ENCODE data around the gene ANKS1A. TPM values are rescaled to one million over a fixed set of nuclear protein-coding genes. Genes with fewer than 3 reads are reported as not detected.

Gene ANKS1A
- total and polyA plus RNA-seq, 2 of the 4 experiments (the other 2 are of a cell fraction): 7.2 to 7.5 TPM

DNA sequence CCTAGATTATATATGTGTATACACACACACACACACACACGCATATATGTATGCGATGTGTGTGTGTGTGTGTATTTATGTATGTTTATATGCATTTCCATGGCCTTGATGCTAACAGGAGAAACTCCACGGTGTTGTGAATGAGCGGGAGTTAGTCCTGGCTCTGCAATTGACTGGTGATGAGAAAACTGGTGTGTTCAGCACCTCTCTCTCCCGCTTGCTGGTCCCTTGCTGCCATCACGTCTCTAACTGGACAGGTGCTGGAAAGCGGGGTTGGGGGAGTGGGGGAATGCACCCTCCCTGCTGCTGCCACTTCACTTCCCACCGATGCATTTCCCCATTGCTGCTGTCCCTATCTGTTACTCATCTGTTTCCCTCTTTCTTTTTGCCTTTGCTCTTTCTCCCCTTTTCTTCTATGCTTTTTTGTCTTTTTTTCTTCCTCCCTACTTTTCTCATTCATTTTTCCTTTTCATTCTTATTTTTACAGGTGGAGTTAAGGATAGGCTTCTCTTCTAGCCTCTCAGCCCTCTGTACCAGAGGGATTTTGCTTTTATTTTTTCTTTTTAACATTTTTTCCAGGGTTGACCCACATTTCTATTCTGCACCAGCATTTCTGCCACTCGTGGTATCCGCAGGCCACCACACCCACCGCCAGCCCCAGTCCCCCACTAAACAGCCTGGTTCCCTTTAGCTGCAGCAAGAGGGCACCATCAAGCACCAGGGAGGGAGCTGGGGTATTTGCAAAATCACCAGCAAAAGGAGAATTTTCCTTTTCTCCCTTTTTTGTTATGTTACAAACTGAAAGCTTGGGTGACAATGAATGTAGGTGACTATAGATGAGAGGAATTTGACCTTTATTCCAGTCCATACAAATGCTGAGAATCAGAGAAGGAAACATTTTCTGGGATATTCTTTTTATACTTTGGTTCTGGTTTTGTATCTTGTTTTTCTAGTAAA is 136.5 kb downstream of the ANKS1A start:
- H3K56ac ChIP-seq (ENCODE audit: extremely low read depth, insufficient read depth, low read length): no peak overlapping the region
- H2BK120ac ChIP-seq (ENCODE audit: low read depth, low read length): 0 out of 2 replicates have a peak overlapping the region, but pooled peaks have one; percentile 10
- no peak overlapping the region for H3K4me3 ChIP-seq (ENCODE audit: insufficient read depth, low read depth, low read length)
- CTCF ChIA-PET: no interaction called here
- no peak overlapping the region for H2AFZ ChIP-seq (replicated peaks; ENCODE audit: low read length, poor library complexity)
- POLR2A ChIA-PET (ENCODE audit: unreplicated experiment): no interaction called here
- dilution Hi-C loops (cut with HindIII; ENCODE audit: low sequenced_read_pairs, unreplicated experiment): no loop called here
- no peak overlapping the region for H3K9ac ChIP-seq (ENCODE audit: low read depth, low read length)
- WGBS, 2 experiments (ENCODE audit: extremely low coverage in 2 of 2, insufficient read length in 1 of 2): no CpG with 5 or more reads among the region's 11 CpGs
- DNase-seq (no peak), ATAC-seq (ENCODE audit: low read depth) (no peak)
- in situ Hi-C loops (cut with MboI; ENCODE audit: low sequenced_read_pairs): no loop called here
- H3K36me3 ChIP-seq (ENCODE audit: control insufficient read depth, insufficient read depth, low read length): no peaks in the 10 kb centered on the region
- no TSS peak for BruUV-seq (replicated peaks)
- no peak overlapping the region for H2AK9ac ChIP-seq (replicated peaks; ENCODE audit: low read depth, low read length, poor library complexity)
- H3K27me3 ChIP-seq (ENCODE audit: control insufficient read depth, insufficient read depth, low read length): no peaks in the 10 kb centered on the region
- TF ChIP-seq, protein P1, sequence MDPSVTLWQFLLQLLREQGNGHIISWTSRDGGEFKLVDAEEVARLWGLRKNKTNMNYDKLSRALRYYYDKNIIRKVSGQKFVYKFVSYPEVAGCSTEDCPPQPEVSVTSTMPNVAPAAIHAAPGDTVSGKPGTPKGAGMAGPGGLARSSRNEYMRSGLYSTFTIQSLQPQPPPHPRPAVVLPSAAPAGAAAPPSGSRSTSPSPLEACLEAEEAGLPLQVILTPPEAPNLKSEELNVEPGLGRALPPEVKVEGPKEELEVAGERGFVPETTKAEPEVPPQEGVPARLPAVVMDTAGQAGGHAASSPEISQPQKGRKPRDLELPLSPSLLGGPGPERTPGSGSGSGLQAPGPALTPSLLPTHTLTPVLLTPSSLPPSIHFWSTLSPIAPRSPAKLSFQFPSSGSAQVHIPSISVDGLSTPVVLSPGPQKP (IDR thresholded peaks at IDR 0.05; ENCODE audit: borderline replicate concordance, low read depth, low read length): no peak
- TF ChIP-seq MAZ (IDR thresholded peaks at IDR 0.05; ENCODE audit: borderline replicate concordance, low read depth, low read length) (no peak), CHD1 (IDR thresholded peaks at IDR 0.05; ENCODE audit: low read depth, low read length) (no peak), RAD21 (IDR thresholded peaks at IDR 0.05; ENCODE audit: low read length) (no peak), POLR2A (IDR thresholded peaks at IDR 0.05; ENCODE audit: low read depth, low read length) (no peak), RFX5 (IDR thresholded peaks at IDR 0.05; ENCODE audit: low read depth, low read length) (no peak), FOS (IDR thresholded peaks at IDR 0.05; ENCODE audit: low read depth, low read length) (no peak), BHLHE40 (IDR thresholded peaks at IDR 0.05; ENCODE audit: low read depth, low read length) (no peak), CEBPB (IDR thresholded peaks at IDR 0.05; ENCODE audit: low read depth, low read length) (no peak), SMC3 (IDR thresholded peaks at IDR 0.05; ENCODE audit: low read depth, low read length) (no peak), MXI1 (IDR thresholded peaks at IDR 0.05; ENCODE audit: borderline replicate concordance, low read depth, low read length) (no peak)
- TF ChIP-seq, protein P2, sequence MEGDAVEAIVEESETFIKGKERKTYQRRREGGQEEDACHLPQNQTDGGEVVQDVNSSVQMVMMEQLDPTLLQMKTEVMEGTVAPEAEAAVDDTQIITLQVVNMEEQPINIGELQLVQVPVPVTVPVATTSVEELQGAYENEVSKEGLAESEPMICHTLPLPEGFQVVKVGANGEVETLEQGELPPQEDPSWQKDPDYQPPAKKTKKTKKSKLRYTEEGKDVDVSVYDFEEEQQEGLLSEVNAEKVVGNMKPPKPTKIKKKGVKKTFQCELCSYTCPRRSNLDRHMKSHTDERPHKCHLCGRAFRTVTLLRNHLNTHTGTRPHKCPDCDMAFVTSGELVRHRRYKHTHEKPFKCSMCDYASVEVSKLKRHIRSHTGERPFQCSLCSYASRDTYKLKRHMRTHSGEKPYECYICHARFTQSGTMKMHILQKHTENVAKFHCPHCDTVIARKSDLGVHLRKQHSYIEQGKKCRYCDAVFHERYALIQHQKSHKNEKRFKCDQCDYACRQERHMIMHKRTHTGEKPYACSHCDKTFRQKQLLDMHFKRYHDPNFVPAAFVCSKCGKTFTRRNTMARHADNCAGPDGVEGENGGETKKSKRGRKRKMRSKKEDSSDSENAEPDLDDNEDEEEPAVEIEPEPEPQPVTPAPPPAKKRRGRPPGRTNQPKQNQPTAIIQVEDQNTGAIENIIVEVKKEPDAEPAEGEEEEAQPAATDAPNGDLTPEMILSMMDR (conservative IDR thresholded peaks at IDR 0.05; ENCODE audit: low read depth, low read length): no peak
- TF ChIP-seq, protein P3, sequence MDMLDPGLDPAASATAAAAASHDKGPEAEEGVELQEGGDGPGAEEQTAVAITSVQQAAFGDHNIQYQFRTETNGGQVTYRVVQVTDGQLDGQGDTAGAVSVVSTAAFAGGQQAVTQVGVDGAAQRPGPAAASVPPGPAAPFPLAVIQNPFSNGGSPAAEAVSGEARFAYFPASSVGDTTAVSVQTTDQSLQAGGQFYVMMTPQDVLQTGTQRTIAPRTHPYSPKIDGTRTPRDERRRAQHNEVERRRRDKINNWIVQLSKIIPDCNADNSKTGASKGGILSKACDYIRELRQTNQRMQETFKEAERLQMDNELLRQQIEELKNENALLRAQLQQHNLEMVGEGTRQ (IDR thresholded peaks at IDR 0.05; ENCODE audit: low read depth, low read length): no peak
- no peak overlapping the region; the same call in 1 of the 2 replicates for H2AK5ac ChIP-seq (ENCODE audit: low read depth, low read length)
- 0 out of 2 replicates have a peak overlapping the region, but pooled peaks have one; percentile 25 for H3K23ac ChIP-seq (ENCODE audit: low read depth, low read length)
- no peaks in the 10 kb centered on the region for H3K9me3 ChIP-seq (ENCODE audit: control insufficient read depth, insufficient read depth, low read length)
- H2BK15ac ChIP-seq (ENCODE audit: low read depth, low read length): no peak overlapping the region
- 0 out of 2 replicates have a peak overlapping the region, but pooled peaks have one; percentile 10 for H4K5ac ChIP-seq (ENCODE audit: low read depth, low read length)
- no peak overlapping the region for H2BK5ac ChIP-seq (ENCODE audit: low read depth, low read length, poor library complexity, severe bottlenecking)
- H2BK20ac ChIP-seq (ENCODE audit: low read depth, low read length): no peak overlapping the region
- no peak overlapping the region for H3K27ac ChIP-seq (ENCODE audit: insufficient read depth, low read length)
- no peak overlapping the region for H4K91ac ChIP-seq (ENCODE audit: insufficient read depth, low read depth, low read length)
- peak overlapping the region; percentile 20; the same call in 1 of the 2 replicates for H3K4me2 ChIP-seq (ENCODE audit: low read depth, low read length)
- peak overlapping the region; percentile 48; the same call in 1 of the 2 replicates for H3K14ac ChIP-seq (replicated peaks; ENCODE audit: low read depth, low read length)
- peaks cover 3% of the 10 kb centered on the region; the same call in 1 of the 2 replicates for H4K20me1 ChIP-seq (ENCODE audit: insufficient read depth, low read length)
- H3K18ac ChIP-seq (ENCODE audit: low read depth, low read length): no peak overlapping the region
- H3K79me1 ChIP-seq (ENCODE audit: low read depth in 1 of 2, low read length in 2 of 2): peaks cover 8 to 21% of the 10 kb centered on the region in 2 experiments; a peak in 3 of 4 replicates
- peaks cover 10% of the 10 kb centered on the region for H3K9me1 ChIP-seq (ENCODE audit: insufficient read depth, low read length)
- peaks cover 16% of the 10 kb centered on the region for H3K4me1 ChIP-seq (ENCODE audit: control insufficient read depth, insufficient read depth, low read length)
- 0 out of 2 replicates have a peak overlapping the region, but pooled peaks have one; percentile 25 for H3K4ac ChIP-seq (ENCODE audit: low read depth, low read length)
- H4K8ac ChIP-seq (ENCODE audit: low read depth in 2 of 2, low read length in 2 of 2): no peak overlapping the region
- intact Hi-C loops (cut with micrococcal nuclease): no loop called here

Measured in IMR-90 (cell line).